ENCODE measurements around the gene NEURL1.

NEURL1 gene

DNA sequence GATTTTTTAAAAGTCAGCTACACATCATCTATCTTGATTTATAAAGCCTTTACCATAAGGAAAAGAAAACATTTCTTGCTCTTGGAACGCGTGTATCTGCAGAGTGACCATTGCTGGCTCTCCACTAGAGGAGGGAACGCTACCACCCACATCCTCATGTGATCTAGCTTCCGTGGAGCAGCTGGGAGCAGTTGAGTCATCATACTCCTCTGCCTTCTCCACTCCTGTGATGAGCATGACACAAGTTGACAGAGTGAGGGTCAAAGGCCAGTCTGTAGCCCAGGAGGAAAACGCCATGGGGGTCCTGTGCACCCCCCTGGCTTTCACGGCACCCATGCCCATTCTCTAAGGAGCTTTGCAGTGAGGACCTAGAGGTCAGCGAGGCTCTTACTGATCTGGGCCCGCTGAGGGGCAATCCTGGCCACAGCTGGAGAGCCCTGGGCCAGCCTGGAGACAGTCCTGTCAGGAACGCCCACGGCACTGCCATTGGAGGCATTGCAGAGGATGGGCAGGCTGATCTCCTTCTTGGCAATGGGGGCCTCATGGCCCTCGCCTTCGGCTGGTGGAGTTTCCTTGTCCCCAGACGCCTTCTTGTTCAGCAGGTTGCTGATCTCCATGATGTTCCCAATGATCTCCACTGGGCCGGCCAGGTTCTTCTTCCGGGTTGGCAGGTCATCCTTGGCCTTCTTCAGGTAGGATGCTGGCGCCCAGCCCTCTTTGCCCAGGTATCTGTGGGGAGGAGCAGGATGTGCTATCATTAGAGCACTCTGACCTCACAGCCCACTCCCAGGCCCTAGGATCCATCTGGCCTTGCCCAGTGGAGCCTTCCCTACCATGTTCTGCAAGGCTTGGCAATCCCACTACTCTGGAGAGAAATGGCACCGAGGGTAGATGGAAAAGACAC is 119.2 kb downstream of the NEURL1 start:
- no peak for DNase-seq

- no peak for DNase-seq
Observed at GRCh38 chr10:103613616-103614015, 120.1 kb downstream of the NEURL1 start.

DNA sequence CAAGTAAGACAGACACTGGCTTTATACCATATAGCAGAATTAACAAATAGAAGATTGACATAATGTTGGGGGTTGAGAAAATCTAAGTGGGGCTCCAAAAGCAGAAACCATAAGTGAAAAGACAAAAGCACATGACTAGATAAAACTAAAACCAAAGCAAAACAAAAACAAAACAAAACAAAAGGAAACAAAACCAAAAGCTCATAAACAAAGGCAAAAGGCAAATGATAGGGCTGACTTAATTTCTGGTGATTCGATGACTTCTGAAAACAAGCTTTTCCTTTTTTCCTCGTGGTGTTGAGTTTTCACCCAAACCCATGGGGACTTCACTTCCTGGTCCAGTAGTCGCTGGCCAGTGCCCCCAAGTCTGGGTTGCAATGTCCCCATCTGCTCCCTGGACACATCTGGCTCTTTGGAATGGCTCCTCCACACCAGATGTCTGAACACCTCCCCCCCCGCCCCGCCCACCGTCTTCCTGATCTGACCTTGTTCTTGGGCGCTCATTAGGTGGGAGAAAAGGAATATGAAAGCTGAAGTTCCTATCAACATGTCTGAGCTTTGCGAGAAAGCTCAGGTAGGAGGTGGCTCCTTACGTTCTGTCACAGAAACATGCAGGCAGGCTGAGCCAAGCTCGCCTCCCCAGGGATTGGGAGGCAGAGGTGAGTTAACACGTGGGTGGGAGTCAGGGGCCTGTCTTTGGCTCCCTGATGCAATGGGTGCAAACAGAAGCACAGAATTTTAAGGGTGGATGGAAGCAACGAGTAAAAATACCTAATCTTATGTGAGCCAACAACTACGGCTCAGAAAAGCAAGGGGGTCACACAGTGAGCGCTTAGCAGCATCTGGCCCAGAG is 121.0 kb downstream of the NEURL1 start:
- DNase-seq, result no peak

DNA sequence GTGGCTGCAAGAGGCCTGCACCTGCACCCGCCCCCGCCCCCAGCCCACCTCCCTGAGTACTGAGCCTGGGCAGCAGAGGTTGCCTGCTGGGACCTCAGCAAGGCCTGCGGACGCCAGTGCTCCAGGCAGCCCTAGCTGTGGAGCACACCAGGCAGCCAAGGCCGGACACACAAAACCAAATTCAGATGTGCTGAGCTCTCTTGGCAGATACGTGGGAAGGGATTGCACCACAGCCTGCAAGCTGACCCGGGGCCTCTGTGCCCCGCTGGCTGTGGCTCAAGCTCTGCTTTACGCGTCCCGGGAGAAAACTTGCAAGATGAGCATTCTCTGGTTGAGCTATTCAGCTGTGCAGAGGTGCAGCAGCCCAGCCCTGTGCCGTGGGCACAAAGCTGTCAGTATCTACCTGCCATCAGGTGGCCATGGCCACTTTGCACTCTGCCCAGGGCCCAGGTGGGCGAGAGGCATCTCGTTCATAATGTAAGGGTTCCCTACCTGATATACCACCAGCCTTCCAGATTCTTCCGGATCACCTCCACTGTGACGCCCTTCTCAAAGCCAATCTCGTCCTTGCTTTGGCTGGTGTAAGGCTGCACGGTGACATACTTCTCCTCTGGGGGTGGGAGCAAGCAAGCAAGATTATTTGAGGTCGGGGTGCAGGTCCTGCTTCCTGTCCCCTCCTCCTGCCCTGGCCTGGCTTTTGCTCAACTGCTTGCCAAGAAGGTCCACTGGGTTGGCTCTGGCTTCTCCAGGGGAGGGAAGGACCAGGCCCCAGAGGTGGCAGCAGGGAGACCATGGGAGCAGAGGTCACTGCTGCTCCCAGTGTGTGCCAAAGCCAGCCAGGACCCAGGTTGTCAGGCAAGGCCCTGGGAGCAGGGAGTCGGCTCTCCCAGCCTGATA is 123.4 kb downstream of the NEURL1 start:
- no peak for DNase-seq

- DNase-seq, result no peak
Observed at GRCh38 chr10:103617602-103618385, 124.3 kb downstream of the NEURL1 start.

DNA sequence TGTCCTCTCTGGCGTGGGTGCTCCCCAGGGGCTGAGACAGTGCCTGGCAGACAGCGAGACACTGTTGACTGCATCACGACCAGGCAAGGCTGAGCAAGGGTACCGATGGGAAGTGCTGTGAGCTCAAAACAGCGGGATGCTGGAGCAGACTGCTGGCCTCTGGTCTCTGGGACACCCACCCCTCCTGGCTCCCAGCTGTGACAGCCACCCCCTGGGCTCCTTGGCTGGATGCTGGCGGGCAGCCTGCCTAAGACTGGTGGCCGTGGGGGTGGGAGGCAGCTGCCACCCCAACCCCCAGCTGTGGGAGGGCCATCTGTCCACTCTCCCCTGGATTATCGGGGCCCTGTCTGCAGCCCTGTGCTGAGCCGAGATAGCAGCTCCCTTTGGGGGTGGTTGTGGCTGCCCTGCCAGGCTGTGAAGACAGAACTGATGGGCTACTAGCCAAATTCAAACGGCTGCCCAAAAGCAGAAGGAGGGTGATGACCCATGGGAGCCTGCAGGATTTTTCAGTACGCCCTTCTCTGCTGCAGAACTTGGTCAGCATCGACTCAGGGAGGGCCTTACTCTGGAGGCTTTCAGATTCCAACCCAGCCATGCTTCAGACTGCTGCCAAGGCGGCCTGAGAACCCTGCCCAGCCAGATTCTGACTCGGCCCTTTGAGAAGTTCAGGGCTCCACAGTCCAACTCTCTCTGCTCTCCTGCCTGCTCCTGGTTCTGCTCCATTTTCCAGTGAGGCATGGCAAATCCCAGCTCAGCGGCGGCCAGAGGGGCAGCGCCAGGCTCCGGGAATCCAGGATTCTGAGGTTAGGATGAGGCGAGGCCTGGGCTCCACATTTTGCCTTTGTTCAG is 125.3 kb downstream of the NEURL1 start:
- no peak for DNase-seq

GRCh38 chr10:103619424-103620351 is 126.2 kb downstream of the NEURL1 start:
- no peak for DNase-seq

GRCh38 chr10:103620352-103620740 is 126.8 kb downstream of the NEURL1 start:
- DNase-seq, result no peak

DNA sequence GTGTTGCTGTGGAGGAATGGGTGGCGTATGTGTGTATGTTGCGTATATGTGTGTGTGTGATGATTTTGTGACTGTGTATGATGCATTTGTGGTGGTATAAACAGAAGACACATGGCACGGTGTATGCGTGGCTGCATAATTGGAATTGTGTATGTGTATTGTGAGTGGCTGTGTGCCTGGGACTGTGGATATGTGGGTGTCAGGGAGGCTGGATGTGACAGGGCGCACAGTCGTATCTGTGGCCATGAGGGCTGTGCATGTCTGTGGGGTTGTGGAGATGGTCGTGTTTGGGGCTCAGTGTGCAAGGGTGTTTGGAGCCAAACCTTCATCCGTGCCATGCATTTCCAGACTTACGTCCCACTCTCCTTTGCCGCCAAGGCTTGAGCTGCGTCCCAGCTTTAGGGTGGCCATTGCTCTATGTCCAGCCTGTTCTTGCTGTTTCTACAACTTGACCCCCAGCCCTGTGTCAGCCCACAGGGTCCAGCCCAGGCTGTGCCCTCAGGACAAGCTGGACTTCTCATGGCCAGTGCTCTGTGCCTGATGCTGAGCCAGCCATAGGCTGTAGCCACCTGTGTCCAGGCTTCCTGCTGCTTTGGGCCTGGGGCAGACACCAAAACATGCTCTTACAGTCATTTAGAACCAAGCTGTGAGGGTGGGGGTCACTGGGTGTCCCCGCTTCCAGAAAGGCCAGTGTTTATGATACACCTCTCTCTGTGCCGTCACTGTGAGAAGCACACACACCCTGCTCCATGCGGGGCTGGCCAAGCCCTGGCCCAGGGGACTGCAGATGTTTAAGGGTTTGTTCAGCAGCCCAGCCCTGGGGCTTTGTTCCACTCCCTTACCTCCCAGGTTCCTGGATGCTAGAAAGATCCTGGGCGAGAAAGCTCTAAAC is 127.6 kb downstream of the NEURL1 start:
- DNase-seq, result no peak

DNA sequence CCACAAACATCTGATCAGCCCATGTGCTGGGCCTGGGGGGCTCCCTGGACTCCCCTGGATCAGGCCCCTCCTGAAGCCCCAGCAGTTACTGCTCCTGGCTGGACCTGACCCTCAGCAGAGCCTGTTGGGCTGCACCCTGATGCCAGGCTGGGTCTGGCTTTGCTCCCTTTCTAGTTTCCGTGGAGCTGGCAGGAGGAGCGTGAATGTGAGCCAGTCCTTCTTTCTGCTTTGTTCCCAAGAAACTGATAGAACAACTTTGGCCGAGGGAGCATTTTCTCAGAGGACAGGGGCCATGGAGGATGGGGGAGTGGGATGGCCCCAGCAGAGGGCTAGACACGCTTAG is 128.2 kb downstream of the NEURL1 start:
- no peak for DNase-seq

GRCh38 chr10:103622286-103622685 is 128.8 kb downstream of the NEURL1 start:
- DNase-seq, result no peak

DNA sequence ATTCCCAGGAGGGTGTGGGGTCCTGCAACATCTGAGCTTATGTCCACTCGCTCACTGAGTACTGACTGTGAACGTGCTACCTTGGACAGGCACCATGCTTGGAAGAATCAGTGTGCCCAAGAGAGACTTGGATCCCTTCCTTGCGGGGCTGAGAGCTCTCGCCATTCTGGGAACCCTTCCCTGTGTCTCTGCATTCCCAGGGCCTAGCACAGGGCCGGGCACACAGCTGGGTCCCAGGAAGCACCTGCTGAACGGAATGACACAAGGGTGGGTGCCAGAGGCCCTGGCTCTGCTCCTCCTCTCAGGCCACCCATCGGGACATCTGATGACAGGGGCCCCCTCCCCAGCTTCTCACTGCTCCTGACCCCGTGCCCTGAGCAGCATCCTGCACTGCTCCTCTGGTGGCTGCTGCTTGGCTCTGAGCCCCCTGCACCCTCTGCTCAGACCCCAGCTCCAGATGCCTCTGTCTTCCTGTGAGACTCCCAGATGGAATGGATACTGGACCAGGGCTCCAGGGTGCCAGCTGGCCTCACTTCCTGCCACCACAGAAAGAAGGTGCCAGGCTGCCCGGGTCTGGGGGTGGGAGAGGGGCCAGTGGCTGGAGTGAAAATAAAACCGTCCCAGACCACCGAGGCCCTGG is 129.6 kb downstream of the NEURL1 start:
- DNase-seq, result no peak

GRCh38 chr10:103626178-103626577 is 132.7 kb downstream of the NEURL1 start:
- no peak for DNase-seq

DNA sequence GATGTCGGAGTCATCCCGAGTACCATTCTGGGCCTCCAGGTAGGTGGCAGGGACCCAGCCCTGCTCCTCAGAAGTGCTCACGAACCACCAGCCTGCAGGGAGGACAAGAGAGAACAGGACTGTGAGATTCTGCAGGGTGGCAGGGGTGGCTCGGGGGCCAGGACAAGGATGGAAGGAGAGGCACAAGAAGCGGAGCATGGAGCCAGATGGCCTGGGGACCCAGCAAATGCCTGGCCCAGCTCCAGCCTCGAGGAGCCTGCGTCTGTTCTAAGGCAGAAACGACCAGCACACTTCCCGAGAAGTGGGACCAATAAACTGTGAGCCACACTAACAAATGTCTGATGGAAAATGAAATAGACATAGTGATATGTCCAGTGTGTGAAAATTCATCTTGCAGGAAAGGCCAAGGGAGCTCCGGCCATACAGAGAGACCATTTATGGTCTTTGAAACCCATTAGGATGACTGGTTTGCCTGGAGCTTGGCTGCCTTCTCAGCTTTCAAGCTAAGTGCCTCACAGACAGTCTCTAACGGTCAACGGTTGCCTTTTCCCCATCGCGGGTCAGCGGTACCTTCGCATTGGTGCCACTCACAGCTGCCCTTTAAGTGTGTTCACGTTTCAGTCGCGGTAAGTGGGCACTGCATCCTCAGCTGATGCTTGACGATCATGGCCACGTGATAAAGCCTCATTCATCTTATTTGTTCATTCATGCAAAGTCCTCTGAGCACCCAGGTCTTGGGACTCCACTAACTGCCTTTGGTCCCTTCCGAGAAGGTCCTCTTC is 133.8 kb downstream of the NEURL1 start:
- no peak for DNase-seq

- no peak for DNase-seq
Observed at GRCh38 chr10:103627893-103628292, 134.4 kb downstream of the NEURL1 start.

- no peak for DNase-seq
Observed at GRCh38 chr10:103629581-103629980, 136.1 kb downstream of the NEURL1 start.

DNA sequence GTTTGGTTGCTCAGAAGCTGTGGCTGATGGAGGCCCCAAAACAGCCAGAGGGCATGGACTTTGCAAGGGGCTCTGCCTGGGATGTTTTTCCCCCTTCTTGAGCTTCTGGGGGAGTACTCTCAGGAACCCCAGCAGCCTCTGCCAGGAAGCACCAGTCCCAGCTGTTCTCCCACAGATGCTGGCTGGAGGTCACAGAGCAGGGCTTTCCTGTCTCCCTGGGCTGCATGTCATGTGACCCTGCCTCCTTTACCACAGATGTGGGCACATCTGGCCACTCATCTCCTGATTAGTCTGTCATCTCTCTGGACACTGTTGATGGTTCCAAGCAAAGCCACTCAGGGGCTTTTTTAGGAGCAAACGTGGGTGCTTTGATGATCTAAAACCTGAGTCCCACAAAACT is 136.7 kb downstream of the NEURL1 start:
- DNase-seq, result no peak

DNA sequence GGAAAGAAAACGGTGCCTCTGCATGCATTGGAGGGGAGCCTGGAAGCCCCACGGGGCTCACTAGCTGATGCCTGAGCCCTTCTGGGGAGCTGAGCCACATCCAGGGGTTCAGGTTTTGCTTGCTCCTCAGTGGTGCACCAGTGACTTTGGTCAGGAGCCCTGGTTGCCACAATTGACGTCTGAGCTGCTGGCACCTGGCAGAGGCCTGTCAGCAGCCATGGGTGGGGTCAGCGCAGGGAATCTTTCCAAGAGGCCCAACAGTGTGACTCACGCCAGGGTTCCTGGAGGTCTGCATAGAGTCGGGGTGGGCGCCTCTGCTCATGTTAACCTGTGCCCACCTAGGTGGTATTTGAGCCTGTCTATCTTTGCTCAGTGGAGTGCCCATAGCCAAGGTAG is 138.7 kb downstream of the NEURL1 start:
- no peak for DNase-seq

Measured in RPMI8226 (cell line).